ENCODE data around the gene ARID1B. TPM values are rescaled to one million over a fixed set of nuclear protein-coding genes. Genes with fewer than 3 reads are reported as not detected.

ARID1B gene
- total RNA-seq, 1 experiment from 2014 or later: 35.6 TPM

GRCh38 chr6:156943816-156944215 lies 166.6 kb downstream of the ARID1B start:
- peaks cover 13% of the 10 kb centered on the region for H3K79me2 ChIP-seq (ENCODE audit: insufficient read depth, low read length)
- peaks cover 5 to 9% of the 10 kb centered on the region in 2 experiments for H3K4me1 ChIP-seq (ENCODE audit: control insufficient read depth in 1 of 2, insufficient read depth in 2 of 2, low read length in 2 of 2)
- H3K27ac ChIP-seq (ENCODE audit: low read depth, low read length): no peak overlapping the region
- H3K9me2 ChIP-seq (ENCODE audit: insufficient read depth): no peaks in the 10 kb centered on the region
- no peaks in the 10 kb centered on the region for H3K27me3 ChIP-seq (ENCODE audit: insufficient read depth, low read length)
- no peaks in the 10 kb centered on the region; the same call in 1 of the 2 replicates for H4K20me1 ChIP-seq (ENCODE audit: insufficient read depth)
- no peak overlapping the region for H3K4me3 ChIP-seq (replicated peaks in 1 of 2; ENCODE audit: low read depth in 1 of 2, low read length in 2 of 2)
- DNase-seq (ENCODE audit: low read depth, low spot score): no peak
- no peak overlapping the region for H2AFZ ChIP-seq (ENCODE audit: low read depth, low read length, poor library complexity, severe bottlenecking)
- POLR2A ChIA-PET: no interaction called here
- H3K9ac ChIP-seq (ENCODE audit: low read length): no peak overlapping the region
- BruUV-seq (replicated peaks): no TSS peak
- no peaks in the 10 kb centered on the region for H3K36me3 ChIP-seq (ENCODE audit: control insufficient read depth in 1 of 2, insufficient read depth in 2 of 2, low read length in 2 of 2)
- ATAC-seq: no peak
- H3K4me2 ChIP-seq (ENCODE audit: low read length): no peak overlapping the region
- CTCF ChIA-PET: interaction anchor here (1.1 kb wide), 1 partner anchor 18 kb away, joined by 3 read pairs; no protein-coding TSS in a partner anchor
- TF ChIP-seq ATF3 (IDR thresholded peaks at IDR 0.05) (no peak), JUND (IDR thresholded peaks at IDR 0.05) (no peak), CTCF (IDR thresholded peaks at IDR 0.05 in 2 of 3, conservative IDR thresholded peaks at IDR 0.05 in 1 of 3; ENCODE audit: borderline replicate concordance in 1 of 3, insufficient read depth in 1 of 3, low read depth in 2 of 3, low read length in 2 of 3) (no peak), ZFX (IDR thresholded peaks at IDR 0.05) (no peak), ELF1 (IDR thresholded peaks at IDR 0.05; ENCODE audit: borderline replicate concordance, low read depth) (no peak), ZBTB33 (IDR thresholded peaks at IDR 0.05; ENCODE audit: extremely low read depth, insufficient replicate concordance, low read length) (no peak), POLR2A (IDR thresholded peaks at IDR 0.05; ENCODE audit: borderline replicate concordance, extremely low read depth, insufficient read depth, insufficient read length) (no peak), POLR2AphosphoS5 (IDR thresholded peaks at IDR 0.05; ENCODE audit: low read depth, low read length) (no peak), CEBPB (IDR thresholded peaks at IDR 0.05; ENCODE audit: low read depth) (no peak), TCF7L2 (IDR thresholded peaks at IDR 0.05; ENCODE audit: borderline replicate concordance, extremely low read depth, insufficient read depth, insufficient read length) (no peak), EZH2 (IDR thresholded peaks at IDR 0.05) (no peak), SIN3A (IDR thresholded peaks at IDR 0.05; ENCODE audit: low read depth) (no peak), ZNF274 (IDR thresholded peaks at IDR 0.05; ENCODE audit: low read depth, low read length) (no peak), RAD21 (IDR thresholded peaks at IDR 0.05; ENCODE audit: low read depth) (no peak), MAX (IDR thresholded peaks at IDR 0.05) (no peak), REST (IDR thresholded peaks at IDR 0.05; ENCODE audit: low read depth) (no peak), SRF (IDR thresholded peaks at IDR 0.05; ENCODE audit: low read depth) (no peak), SP1 (IDR thresholded peaks at IDR 0.05; ENCODE audit: low read depth) (no peak), CBX3 (IDR thresholded peaks at IDR 0.05; ENCODE audit: low read depth) (no peak)
- intact Hi-C loops (cut with micrococcal nuclease): no loop called here
- H3K9me3 ChIP-seq (ENCODE audit: control insufficient read depth in 1 of 2, insufficient read depth in 1 of 2, low read depth in 1 of 2, low read length in 2 of 2): no peaks in the 10 kb centered on the region
- RAD21 ChIA-PET (ENCODE audit: low non-redundant PET in 1 of 2, low total read pairs in 2 of 2, uncharacterized antibody in 2 of 2, unreplicated experiment in 2 of 2): no interaction called here
